ENCODE measurements around the gene TRABD2B. TPM values are rescaled to one million over a fixed set of nuclear protein-coding genes. Genes with fewer than 3 reads are reported as not detected.
A peak's percentile ranks its signal among the peaks of the same experiment; 100 is the strongest.

The TRABD2B gene
- polyA plus RNA-seq, 1 donor, result 3.0 TPM

DNA sequence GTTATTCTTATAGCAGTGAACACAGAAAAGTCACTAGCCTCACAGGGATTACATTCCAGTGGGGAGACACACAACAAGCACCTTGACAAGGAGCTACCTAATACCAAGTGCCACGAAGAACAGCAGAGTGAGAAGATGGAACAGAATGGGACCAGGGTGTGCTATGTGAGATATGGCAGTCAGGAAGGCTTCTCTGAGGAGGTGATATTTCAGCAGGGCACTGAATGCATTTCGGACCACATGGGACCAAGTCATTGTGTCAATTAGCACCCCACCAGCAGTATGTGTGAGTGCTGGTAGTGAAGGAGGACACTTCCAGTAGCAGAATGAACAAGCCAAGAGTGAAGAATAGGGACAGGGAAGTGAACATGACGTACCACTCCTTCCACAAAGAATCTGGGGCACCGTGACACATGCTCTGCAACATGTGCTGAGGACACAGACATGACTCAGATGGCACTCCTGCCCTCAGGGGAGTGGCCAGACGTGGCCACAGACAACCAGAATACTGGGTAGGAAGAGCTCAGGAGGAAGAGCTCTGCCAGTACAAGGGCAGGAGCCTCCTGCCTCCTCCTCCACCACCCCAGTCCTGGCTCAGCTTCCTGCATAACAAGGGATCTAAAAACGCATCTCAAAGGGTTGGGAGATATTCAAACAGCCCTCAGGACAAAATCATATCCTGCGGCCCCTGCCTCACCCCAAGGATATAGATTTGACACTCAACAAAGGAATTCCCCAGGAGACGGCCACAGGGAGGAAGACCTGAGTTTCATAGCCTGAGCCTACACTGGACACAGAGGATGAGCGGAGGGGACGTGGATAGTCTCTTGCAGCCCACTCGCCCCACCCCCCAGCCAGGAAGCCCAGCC is 102.5 kb downstream of the TRABD2B start:
- no peak overlapping the region for H3K4me3 ChIP-seq (ENCODE audit: low read length)
- H3K4me1 ChIP-seq (ENCODE audit: control insufficient read depth, insufficient read depth, low read length), result peaks cover 14% of the 10 kb centered on the region
- no peak overlapping the region for H3K27ac ChIP-seq (ENCODE audit: low read length)
- peak; percentile 62 to 87 for DNase-seq
- no peaks in the 10 kb centered on the region for H3K9me3 ChIP-seq (ENCODE audit: control insufficient read depth, low read depth, low read length)
- no peaks in the 10 kb centered on the region for H3K27me3 ChIP-seq (ENCODE audit: control insufficient read depth, insufficient read depth, low read length)
- no peaks in the 10 kb centered on the region for H3K36me3 ChIP-seq (ENCODE audit: control insufficient read depth, insufficient read depth, low read length)
- no CpG with 5 or more reads among the region's 11 CpGs for WGBS (ENCODE audit: insufficient coverage, low lambda C conversion rate)

DNA sequence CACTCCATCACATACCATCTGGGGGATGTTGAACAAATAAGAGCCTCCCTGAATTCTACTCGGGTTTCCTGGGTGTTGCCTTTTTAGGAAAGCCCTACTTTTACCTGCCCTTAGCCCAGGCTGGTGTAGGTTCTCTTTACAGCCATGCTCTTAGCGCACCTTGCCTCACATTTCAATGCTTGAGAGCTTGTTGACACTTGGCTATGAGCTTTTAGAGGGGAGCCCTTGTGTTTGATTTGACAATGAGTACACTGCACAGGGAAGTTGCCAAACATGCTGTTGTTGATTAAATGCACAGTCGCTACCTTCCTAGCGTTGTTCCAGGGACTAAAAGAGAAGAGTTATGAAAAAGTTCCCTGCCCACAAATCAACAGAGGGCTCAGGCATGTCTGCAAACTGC is 103.8 kb downstream of the TRABD2B start:
- H3K9me3 ChIP-seq (ENCODE audit: control insufficient read depth, low read depth, low read length), result no peaks in the 10 kb centered on the region
- H3K36me3 ChIP-seq (ENCODE audit: control insufficient read depth, insufficient read depth, low read length), result no peaks in the 10 kb centered on the region
- H3K4me1 ChIP-seq (ENCODE audit: control insufficient read depth, insufficient read depth, low read length), result peaks cover 14% of the 10 kb centered on the region
- H3K4me3 ChIP-seq (ENCODE audit: low read length), result no peak overlapping the region
- no peak for DNase-seq
- H3K27ac ChIP-seq (ENCODE audit: low read length), result no peak overlapping the region
- no CpG with 5 or more reads among the region's 4 CpGs for WGBS (ENCODE audit: insufficient coverage, low lambda C conversion rate)
- H3K27me3 ChIP-seq (ENCODE audit: control insufficient read depth, insufficient read depth, low read length), result no peaks in the 10 kb centered on the region

DNA sequence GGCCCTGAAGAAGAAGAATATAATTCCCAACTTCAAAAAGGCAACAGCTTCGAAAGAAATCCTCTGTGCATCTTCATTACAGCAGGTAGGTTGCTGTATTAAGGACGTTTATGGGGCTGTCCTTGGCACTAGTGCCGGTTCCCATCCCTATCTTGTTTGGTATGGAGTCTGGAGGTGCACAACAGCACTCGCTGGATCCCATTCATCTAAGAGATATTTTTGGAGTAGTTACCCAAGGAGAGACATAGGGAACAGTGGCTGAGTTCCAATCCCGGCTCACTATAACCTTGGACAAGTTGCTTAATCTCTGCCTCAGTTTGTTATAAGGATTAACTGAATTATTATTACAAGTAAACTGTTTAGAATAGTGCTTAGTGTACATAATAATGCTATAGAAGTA is 106.4 kb downstream of the TRABD2B start:
- H3K9me3 ChIP-seq (ENCODE audit: control insufficient read depth, low read depth, low read length), result no peaks in the 10 kb centered on the region
- peaks cover 12% of the 10 kb centered on the region for H3K4me1 ChIP-seq (ENCODE audit: control insufficient read depth, insufficient read depth, low read length)
- H3K27ac ChIP-seq (ENCODE audit: low read length), result no peak overlapping the region
- no peaks in the 10 kb centered on the region for H3K27me3 ChIP-seq (ENCODE audit: control insufficient read depth, insufficient read depth, low read length)
- WGBS (ENCODE audit: insufficient coverage, low lambda C conversion rate), result no CpG with 5 or more reads among the region's 5 CpGs
- DNase-seq, result no peak
- no peaks in the 10 kb centered on the region for H3K36me3 ChIP-seq (ENCODE audit: control insufficient read depth, insufficient read depth, low read length)
- no peak overlapping the region for H3K4me3 ChIP-seq (ENCODE audit: low read length)

DNA sequence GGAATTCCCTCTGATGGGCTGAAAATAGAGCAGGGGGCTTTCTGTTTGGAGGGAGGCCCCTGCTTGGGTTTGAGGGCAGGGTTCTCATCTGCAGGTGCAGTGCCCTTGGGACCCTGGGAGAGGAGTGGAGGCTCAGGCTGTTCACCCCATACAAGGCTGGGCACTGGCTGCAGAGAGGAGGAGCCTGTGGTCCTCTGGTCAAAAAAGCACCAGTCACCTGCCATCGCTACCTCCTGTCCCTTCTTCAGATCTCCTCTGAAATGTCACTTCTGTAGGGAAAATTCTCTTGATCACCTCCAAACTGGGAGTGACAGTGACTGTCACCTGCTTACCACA is 108.9 kb downstream of the TRABD2B start:
- H3K27ac ChIP-seq (ENCODE audit: low read length), result no peak overlapping the region
- no peaks in the 10 kb centered on the region for H3K36me3 ChIP-seq (ENCODE audit: control insufficient read depth, insufficient read depth, low read length)
- H3K9me3 ChIP-seq (ENCODE audit: control insufficient read depth, low read depth, low read length), result no peaks in the 10 kb centered on the region
- no peaks in the 10 kb centered on the region for H3K4me1 ChIP-seq (ENCODE audit: control insufficient read depth, insufficient read depth, low read length)
- H3K4me3 ChIP-seq (ENCODE audit: low read length), result no peak overlapping the region
- WGBS (ENCODE audit: insufficient coverage, low lambda C conversion rate), result no CpG with 5 or more reads among the region's 1 CpG
- H3K27me3 ChIP-seq (ENCODE audit: control insufficient read depth, insufficient read depth, low read length), result no peaks in the 10 kb centered on the region
- DNase-seq, result no peak

DNA sequence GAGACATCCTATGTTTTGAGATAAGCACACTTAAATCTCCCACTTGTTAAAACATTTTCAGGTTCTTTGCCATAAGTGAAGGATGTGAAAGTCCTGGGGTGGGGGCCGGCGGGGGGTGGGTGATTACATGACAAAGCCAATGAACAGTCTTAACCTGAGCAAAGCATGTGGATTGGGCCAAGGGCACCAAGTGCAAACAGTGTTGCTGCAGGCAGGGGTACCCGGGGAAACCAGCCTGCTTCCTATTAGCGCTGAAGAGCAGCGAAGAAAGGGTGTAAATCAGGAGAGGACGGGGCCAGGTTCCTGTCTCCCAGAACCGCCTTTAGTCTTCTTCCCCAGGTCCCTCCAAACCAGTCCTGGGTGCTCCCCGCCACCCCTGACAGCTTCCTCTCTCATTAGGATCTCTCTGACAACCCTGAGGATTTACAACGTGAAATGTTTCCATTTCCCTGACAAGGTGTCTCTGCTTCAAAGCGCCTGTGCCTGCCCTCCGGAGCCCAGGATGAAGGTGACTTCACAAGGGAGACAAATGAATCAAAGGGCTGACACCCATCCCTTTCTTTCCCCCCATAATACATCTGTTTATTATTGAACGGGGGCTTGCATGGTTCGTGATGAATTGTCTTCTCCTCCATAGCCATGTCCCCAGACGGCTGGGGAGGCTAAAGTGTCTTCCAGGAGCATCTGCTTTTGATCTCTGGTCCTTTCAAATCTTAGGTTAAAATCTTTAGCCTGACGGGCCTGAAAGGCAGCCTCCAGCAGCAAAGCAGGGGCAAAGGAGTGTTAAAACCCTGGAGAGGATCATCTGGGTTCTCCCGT is 109.5 kb downstream of the TRABD2B start:
- no peaks in the 10 kb centered on the region for H3K27me3 ChIP-seq (ENCODE audit: control insufficient read depth, insufficient read depth, low read length)
- WGBS (ENCODE audit: insufficient coverage, low lambda C conversion rate), result 74% methylated on average over 3 of the region's 16 CpGs
- H3K9me3 ChIP-seq (ENCODE audit: control insufficient read depth, low read depth, low read length), result no peaks in the 10 kb centered on the region
- no peaks in the 10 kb centered on the region for H3K36me3 ChIP-seq (ENCODE audit: control insufficient read depth, insufficient read depth, low read length)
- H3K4me1 ChIP-seq (ENCODE audit: control insufficient read depth, insufficient read depth, low read length), result no peaks in the 10 kb centered on the region
- no peak overlapping the region for H3K27ac ChIP-seq (ENCODE audit: low read length)
- DNase-seq, result no peak
- no peak overlapping the region for H3K4me3 ChIP-seq (ENCODE audit: low read length)

DNA sequence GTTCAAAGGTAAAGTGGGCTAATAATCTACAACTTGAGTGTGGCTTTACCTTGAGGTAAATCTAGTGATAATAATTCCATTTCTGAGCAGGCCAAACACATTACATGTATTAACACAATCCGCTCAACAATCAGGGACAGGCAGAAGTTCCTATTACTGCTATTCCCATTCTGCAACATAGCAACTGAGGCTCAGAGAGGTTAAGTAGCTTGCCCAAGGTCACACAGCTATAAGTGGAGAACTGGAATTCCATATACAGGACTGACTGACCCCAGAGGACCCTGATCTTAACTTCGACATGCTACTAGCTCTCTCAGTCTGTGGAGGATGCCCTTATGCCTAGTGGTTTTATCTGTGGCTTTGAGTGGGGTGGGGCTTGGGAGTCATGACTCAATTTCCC is 110.1 kb downstream of the TRABD2B start:
- Histone ChIP-seq H3K27me3 (ENCODE audit: control insufficient read depth, insufficient read depth, low read length) (no peaks in the 10 kb centered on the region), H3K4me1 (ENCODE audit: control insufficient read depth, insufficient read depth, low read length) (peaks cover 3% of the 10 kb centered on the region), H3K4me3 (ENCODE audit: low read length) (no peak overlapping the region), H3K27ac (ENCODE audit: low read length) (no peak overlapping the region), H3K36me3 (ENCODE audit: control insufficient read depth, insufficient read depth, low read length) (no peaks in the 10 kb centered on the region), H3K9me3 (ENCODE audit: control insufficient read depth, low read depth, low read length) (no peaks in the 10 kb centered on the region)
- WGBS (ENCODE audit: insufficient coverage, low lambda C conversion rate), result no CpG with 5 or more reads among the region's 2 CpGs
- no peak for DNase-seq

DNA sequence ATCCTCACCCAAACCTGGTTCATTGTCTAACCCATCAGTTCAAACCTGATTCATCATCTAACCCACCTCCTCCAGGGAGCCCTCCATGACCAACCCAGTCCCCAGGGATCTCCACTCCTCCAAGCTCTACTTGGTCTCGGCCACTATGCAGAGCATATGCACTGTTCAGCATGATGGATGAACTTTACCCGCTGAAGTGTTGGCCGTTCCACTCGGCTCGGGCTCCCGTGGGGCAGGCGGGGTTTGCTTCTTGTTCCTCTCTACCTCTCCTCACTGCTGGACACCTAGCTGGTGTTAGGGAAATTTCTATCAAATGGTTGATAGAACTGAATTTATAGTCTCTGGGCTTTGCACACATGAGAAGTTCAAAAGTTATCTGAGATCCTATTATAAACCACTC is 111.0 kb downstream of the TRABD2B start:
- Histone ChIP-seq H3K9me3 (ENCODE audit: control insufficient read depth, low read depth, low read length) (no peaks in the 10 kb centered on the region), H3K36me3 (ENCODE audit: control insufficient read depth, insufficient read depth, low read length) (no peaks in the 10 kb centered on the region), H3K4me3 (ENCODE audit: low read length) (no peak overlapping the region), H3K4me1 (ENCODE audit: control insufficient read depth, insufficient read depth, low read length) (peaks cover 3% of the 10 kb centered on the region), H3K27me3 (ENCODE audit: control insufficient read depth, insufficient read depth, low read length) (no peaks in the 10 kb centered on the region), H3K27ac (ENCODE audit: low read length) (no peak overlapping the region)
- WGBS (ENCODE audit: insufficient coverage, low lambda C conversion rate), result no CpG with 5 or more reads among the region's 7 CpGs
- no peak for DNase-seq

DNA sequence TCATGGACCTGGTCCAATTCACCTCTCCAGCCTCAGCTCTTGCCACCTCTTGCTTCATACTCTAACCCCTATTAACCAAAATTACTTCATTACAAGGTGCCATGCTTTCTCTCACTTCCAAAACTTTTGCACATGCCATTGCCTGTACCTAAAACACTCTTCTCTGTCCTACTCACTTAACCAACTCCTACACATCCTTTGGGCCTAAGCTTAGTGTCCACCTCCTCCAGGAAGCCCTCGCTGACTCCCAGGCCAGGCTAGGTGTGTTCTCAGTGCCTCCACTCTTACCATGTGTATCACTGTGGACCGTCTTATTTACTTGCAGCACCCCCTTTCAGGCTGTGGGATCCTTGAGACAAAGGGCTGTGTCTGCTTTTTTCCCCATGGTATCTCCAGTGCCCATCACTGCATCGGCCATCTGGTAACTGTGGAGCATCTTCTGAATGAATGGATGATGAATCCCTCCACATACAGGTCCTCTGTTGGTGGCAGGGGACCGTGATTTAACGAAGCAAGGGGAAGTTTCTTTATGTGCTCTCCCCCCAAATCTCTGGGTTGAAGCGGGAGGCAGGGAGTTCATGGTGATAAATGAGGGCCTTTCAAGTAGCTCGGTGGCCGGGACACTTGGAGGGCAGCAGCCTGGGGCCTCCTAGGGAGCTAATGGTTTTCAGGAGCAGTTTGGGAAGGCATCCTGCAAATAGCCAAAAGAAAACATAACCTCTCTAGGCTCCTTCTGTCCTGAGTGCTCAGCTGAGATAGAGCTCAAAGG is 111.9 kb downstream of the TRABD2B start:
- Histone ChIP-seq H3K4me3 (ENCODE audit: low read length) (no peak overlapping the region), H3K27me3 (ENCODE audit: control insufficient read depth, insufficient read depth, low read length) (no peaks in the 10 kb centered on the region), H3K9me3 (ENCODE audit: control insufficient read depth, low read depth, low read length) (no peaks in the 10 kb centered on the region), H3K4me1 (ENCODE audit: control insufficient read depth, insufficient read depth, low read length) (peaks cover 3% of the 10 kb centered on the region), H3K27ac (ENCODE audit: low read length) (no peak overlapping the region), H3K36me3 (ENCODE audit: control insufficient read depth, insufficient read depth, low read length) (no peaks in the 10 kb centered on the region)
- WGBS (ENCODE audit: insufficient coverage, low lambda C conversion rate), result no CpG with 5 or more reads among the region's 8 CpGs
- DNase-seq, result no peak

DNA sequence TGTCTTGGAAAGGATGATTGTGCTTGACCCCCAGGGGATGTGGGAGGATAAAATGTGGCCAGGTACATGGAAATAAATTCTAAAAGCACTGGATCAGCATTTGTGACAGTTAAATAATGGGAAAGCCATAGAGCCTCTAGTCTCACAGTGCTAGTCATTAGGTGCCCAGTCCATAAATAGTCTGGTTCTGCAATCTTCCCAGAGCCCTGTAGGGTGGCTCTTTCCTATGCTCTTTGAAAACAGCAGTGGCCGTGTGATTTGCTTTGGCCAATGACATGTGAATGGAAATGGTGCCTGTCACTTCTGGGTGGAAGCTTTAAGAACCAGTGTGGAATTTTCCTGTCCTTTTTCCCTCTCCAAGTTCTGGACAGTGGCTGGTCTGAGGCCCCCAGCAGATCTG is 113.2 kb downstream of the TRABD2B start:
- WGBS (ENCODE audit: insufficient coverage, low lambda C conversion rate), result no CpG with 5 or more reads among the region's 1 CpG
- Histone ChIP-seq H3K27ac (ENCODE audit: low read length) (no peak overlapping the region), H3K4me3 (ENCODE audit: low read length) (no peak overlapping the region), H3K9me3 (ENCODE audit: control insufficient read depth, low read depth, low read length) (no peaks in the 10 kb centered on the region), H3K4me1 (ENCODE audit: control insufficient read depth, insufficient read depth, low read length) (peaks cover 3% of the 10 kb centered on the region), H3K36me3 (ENCODE audit: control insufficient read depth, insufficient read depth, low read length) (no peaks in the 10 kb centered on the region), H3K27me3 (ENCODE audit: control insufficient read depth, insufficient read depth, low read length) (no peaks in the 10 kb centered on the region)
- no peak for DNase-seq
